Esophagus squamous epithelium (tissue), 5 donors: ENCODE results near the gene RTCB. TPM values are rescaled to one million over a fixed set of nuclear protein-coding genes. Genes with fewer than 3 reads are reported as not detected.

Experiments
- DNase-seq: peaks from one replicate; lab custom pipeline; 2025; lab: John Stamatoyannopoulos, UW
- H3K27ac ChIP-seq, 4 donors: fragments of 200-600 bp; sonication (generic); one replicate each; pipeline ENCODE4 v1.5.1; 2016 to 2019; ENCODE audit warnings: mild to moderate bottlenecking in 1 of 4
- H3K27me3 ChIP-seq, 4 donors: fragments of 200-600 bp; sonication (generic); 1 replicate in 3 of 4; 2 replicates in 1 of 4; pipeline versions ENCODE4 v1.5.1 to v1.6.0; 2017 to 2021; ENCODE audit warnings: antibody characterized with exemption in 1 of 4
- H3K36me3 ChIP-seq, 3 donors: fragments of 200-600 bp; sonication (generic); one replicate each; pipeline ENCODE4 v1.5.1; 2016 to 2019
- H3K4me1 ChIP-seq, 3 donors: fragments of 200-600 bp; sonication (generic); one replicate each; pipeline ENCODE4 v1.5.1; 2017 to 2019
- H3K4me3 ChIP-seq, 4 donors: fragments of 200-600 bp; sonication (generic); 1 replicate in 3 of 4; 2 replicates in 1 of 4; pipeline ENCODE4 v1.5.1; 2016 to 2019; ENCODE audit warnings: mild to moderate bottlenecking in 2 of 4, moderate library complexity in 1 of 4
- H3K9me3 ChIP-seq, 3 donors: fragments of 200-600 bp; sonication (generic); one replicate each; pipeline ENCODE4 v1.5.1; 2016 to 2019
- POLR2A ChIP-seq, 4 donors: fragments of 450-650 bp; IDR thresholded peaks; one replicate each; pipeline ENCODE4 v1.6.1; 2017; ENCODE audit warnings: antibody characterized with exemption in 4 of 4, mild to moderate bottlenecking in 4 of 4, moderate library complexity in 3 of 4
- WGBS, 2 donors: methylation state at CpG; one replicate each; pipeline ENCODE4 v1.1.5; 2018; 5-methylcytosine and 5-hydroxymethylcytosine counted together
- intact Hi-C: fragments of 100-400 bp; cut with DNase I; formaldehyde crosslinking; loops from one replicate; pipeline ENCODE4 v1.15.0; 2022
- total RNA-seq, 4 donors: library from RNA; depleted of rRNA; stranded (reverse); fragments of >200 nt; gene quantifications; one replicate each; pipeline ENCODE4 v1.1.0, GENCODE V29; 2016
- TF ChIP-seq, protein P1 (sequence below), 6 experiments: fragments of 450-650 bp in 4 of 6; fragments of 200-600 bp in 2 of 6; sonication (generic) in 2 of 6; IDR thresholded peaks; one replicate each; pipeline ENCODE4 v1.5.1; 2016 to 2019; ENCODE audit warnings: antibody characterized with exemption in 6 of 6, mild to moderate bottlenecking in 4 of 6, moderate library complexity in 4 of 6
- donor health status: DM: yes; HTN: yes; CAD: no.

Gene RTCB
- total RNA-seq, 4 donors from 2014 or later, result 48.1 to 79.2 (median 70.9) TPM

DNA sequence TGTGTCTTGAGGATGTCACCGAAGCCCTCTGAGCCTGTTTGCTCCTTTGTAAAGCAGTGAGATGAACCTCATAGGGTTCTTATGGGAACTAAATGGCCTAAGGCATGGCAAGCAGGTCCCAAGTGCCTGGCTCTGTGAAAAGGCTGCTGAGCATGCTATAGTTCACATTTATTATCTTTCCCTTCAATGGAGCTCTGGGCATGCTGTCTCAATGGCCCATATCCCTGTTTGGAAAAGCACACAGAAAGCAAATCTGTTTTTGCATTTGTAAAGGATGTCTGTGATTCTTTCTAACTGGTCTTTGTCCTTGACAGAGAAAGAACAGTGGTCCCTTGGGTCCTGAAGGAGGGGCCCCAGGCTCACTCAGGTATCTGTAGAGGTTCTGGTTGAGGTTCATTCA is 26.4 kb downstream of the RTCB start:
- no peaks in the 10 kb centered on the region for H3K9me3 ChIP-seq
- H3K27me3 ChIP-seq, result no peaks in the 10 kb centered on the region
- intact Hi-C loops, result no loop called here
- no peak overlapping the region for H3K27ac ChIP-seq
- peaks cover 0 to 58% (median 11%) of the 10 kb centered on the region in 3 donors for H3K36me3 ChIP-seq
- no peaks in the 10 kb centered on the region for H3K4me1 ChIP-seq
- WGBS, 2 donors, result 71% methylated on average over 1 of the region's 1 CpG; no CpG with 5 or more reads in 1 of the 2 donors
- DNase-seq, result no peak
- no peak overlapping the region for H3K4me3 ChIP-seq
- TF ChIP-seq POLR2A (IDR thresholded peaks at IDR 0.05), result no peak
- TF ChIP-seq, protein P1, sequence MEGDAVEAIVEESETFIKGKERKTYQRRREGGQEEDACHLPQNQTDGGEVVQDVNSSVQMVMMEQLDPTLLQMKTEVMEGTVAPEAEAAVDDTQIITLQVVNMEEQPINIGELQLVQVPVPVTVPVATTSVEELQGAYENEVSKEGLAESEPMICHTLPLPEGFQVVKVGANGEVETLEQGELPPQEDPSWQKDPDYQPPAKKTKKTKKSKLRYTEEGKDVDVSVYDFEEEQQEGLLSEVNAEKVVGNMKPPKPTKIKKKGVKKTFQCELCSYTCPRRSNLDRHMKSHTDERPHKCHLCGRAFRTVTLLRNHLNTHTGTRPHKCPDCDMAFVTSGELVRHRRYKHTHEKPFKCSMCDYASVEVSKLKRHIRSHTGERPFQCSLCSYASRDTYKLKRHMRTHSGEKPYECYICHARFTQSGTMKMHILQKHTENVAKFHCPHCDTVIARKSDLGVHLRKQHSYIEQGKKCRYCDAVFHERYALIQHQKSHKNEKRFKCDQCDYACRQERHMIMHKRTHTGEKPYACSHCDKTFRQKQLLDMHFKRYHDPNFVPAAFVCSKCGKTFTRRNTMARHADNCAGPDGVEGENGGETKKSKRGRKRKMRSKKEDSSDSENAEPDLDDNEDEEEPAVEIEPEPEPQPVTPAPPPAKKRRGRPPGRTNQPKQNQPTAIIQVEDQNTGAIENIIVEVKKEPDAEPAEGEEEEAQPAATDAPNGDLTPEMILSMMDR (IDR thresholded peaks at IDR 0.05), result no peak

DNA sequence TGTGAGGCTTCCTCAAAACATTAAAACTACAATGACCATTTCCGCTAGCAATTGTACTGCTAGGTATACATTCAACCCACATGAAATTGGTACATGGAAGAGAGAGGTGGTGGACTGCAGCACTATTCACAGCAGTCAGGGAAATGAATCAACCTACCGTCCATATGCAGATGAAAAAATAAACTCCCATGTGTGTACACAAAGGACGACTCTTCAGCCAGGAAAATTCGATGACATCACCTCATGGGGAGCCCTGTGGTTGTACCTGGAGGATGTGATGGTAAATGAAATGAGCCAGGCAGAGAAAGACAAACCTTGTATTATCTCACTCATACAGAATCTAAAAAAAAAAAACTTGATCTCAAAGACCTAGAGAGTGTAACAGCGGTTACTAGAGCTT is 31.1 kb downstream of the RTCB start:
- Histone ChIP-seq H3K27me3 (no peaks in the 10 kb centered on the region), H3K36me3 (peaks cover 0 to 11% (median 0%) of the 10 kb centered on the region in 3 donors), H3K4me1 (no peaks in the 10 kb centered on the region), H3K27ac (no peak overlapping the region), H3K4me3 (no peak overlapping the region), H3K9me3 (no peaks in the 10 kb centered on the region)
- DNase-seq, result no peak
- intact Hi-C loops, result no loop called here
- TF ChIP-seq POLR2A (IDR thresholded peaks at IDR 0.05), result no peak
- TF ChIP-seq, protein P1 (IDR thresholded peaks at IDR 0.05), result no peak
- 50% methylated on average over 5 of the region's 5 CpGs for WGBS, 2 donors

DNA sequence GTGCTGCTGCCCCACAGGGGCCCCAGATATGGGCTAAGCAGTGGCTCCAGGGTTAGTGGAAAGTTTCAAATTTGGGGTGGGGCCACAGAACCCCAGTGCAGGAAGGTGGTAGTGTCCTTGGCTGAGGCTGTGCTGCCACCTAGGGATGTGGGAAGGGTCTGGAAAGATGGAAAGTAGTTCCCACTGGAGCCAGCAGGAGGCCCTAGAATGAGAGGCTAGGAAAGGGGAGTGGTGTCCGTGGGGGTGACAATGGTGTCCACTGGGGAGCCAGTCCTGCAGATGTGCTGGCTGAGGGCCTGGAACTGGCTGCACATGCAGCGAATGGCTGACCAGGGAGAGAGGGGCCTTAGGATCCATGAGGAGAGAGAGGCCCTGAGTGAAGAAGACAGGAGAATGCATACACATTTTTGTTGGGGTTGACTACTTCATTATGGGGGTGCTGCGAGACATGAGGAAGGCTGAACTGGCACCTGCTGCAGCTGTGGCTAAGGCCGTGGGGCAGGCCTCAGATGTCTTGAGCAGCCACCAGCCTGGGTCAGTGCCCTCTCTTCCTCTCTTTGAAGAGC is 33.3 kb downstream of the RTCB start:
- WGBS, 2 donors, result 54 to 59% methylated on average over 4 of the region's 4 CpGs
- H3K27ac ChIP-seq, result no peak overlapping the region
- H3K4me3 ChIP-seq, result no peak overlapping the region
- intact Hi-C loops, result no loop called here
- H3K9me3 ChIP-seq, result no peaks in the 10 kb centered on the region
- no peaks in the 10 kb centered on the region for H3K27me3 ChIP-seq
- H3K36me3 ChIP-seq, result no peaks in the 10 kb centered on the region
- TF ChIP-seq, protein P1 (IDR thresholded peaks at IDR 0.05), result peak in 5 of 6 experiments; percentile 15 to 58 (median 27)
- no peak for TF ChIP-seq POLR2A (IDR thresholded peaks at IDR 0.05)
- no peak for DNase-seq
- no peaks in the 10 kb centered on the region for H3K4me1 ChIP-seq

DNA sequence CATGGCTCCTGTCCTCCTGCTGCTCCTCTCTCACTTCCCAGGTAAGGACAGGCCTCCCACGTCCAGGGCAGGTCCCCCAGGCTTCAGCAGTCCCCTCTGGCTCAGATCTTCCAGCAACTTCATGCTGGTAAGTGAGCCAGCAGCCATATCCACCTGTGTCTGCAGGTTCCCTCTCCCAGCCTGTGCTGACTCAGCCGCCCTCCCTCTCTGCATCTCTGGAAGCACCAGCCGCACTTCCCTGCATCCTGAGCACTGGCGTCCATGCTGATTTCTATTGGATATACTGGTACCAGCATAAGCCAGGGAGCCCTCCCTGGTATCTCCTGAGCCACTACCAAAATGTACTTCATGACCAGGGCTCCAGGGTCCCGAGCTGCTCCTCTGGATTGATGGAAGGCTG is 35.4 kb downstream of the RTCB start:
- no peak for TF ChIP-seq POLR2A (IDR thresholded peaks at IDR 0.05)
- TF ChIP-seq, protein P1 (IDR thresholded peaks at IDR 0.05), result no peak
- 17 to 52% methylated on average over 1 to 2 of the region's 5 CpGs for WGBS, 2 donors
- H3K36me3 ChIP-seq, result no peaks in the 10 kb centered on the region
- no peak overlapping the region for H3K27ac ChIP-seq
- no peaks in the 10 kb centered on the region for H3K27me3 ChIP-seq
- no peaks in the 10 kb centered on the region for H3K9me3 ChIP-seq
- no peaks in the 10 kb centered on the region for H3K4me1 ChIP-seq
- no peak for DNase-seq
- intact Hi-C loops, result no loop called here
- H3K4me3 ChIP-seq, result no peak overlapping the region

DNA sequence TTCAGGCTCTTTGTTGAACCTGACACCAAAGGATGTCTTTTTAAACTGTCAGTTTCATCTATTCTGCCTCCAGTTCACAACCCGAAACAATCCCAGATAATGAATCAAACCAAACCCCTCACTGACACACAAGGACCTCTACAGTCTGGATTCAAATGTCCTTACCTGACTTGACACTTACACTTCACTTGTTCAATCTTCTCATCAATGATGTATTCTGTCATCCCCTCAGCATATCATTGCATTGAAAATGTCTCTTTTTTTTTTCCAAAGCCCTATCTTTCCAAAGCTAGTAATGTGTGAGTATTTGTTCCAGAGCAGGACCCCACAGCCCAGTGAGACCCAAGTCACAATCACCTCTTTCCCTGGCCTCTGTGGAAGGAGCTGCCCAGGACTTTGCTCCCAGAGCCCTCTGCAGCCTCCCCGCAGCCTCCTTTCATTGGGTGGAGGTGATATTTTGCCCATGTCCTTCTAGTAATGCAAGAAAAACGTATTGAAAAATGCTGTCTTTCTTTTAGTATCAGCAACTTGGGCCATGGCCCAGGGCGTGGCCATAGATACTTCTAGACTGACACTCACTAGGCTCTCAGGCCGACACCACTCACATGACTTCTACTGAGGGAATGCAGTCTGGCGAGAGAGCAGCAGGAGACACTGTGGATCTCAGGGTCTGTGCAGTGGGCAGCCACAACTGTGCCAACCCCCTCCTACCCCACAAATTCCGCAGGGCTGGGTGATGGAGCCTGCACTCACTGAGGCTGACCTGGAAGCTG is 36.2 kb downstream of the RTCB start:
- no peaks in the 10 kb centered on the region for H3K36me3 ChIP-seq
- no peaks in the 10 kb centered on the region for H3K27me3 ChIP-seq
- TF ChIP-seq, protein P1 (IDR thresholded peaks at IDR 0.05), result no peak
- TF ChIP-seq POLR2A (IDR thresholded peaks at IDR 0.05), result no peak
- DNase-seq, result no peak
- H3K4me1 ChIP-seq, result no peaks in the 10 kb centered on the region
- intact Hi-C loops, result no loop called here
- H3K4me3 ChIP-seq, result no peak overlapping the region
- H3K27ac ChIP-seq, result no peak overlapping the region
- no peaks in the 10 kb centered on the region for H3K9me3 ChIP-seq
- WGBS, 2 donors, result 59 to 68% methylated on average over 4 to 6 of the region's 7 CpGs
